GM23338 (cell line): ENCODE data around the gene HSFX2. TPM values are rescaled to one million over a fixed set of nuclear protein-coding genes. Genes with fewer than 3 reads are reported as not detected.
"Not testable (repeated sequence)": the region's sequence is repeated elsewhere in the genome, so short reads cannot be mapped to it uniquely, and the experiment has no call there.

Experiments
- ATAC-seq: fragments of 200-7000 bp; cut with Tn5 transposase; 3 replicates; pipeline ENCODE4 v1.9.1; 2020
- DNase-seq: peaks from one replicate; pipeline ENCODE4 v3.0.0-alpha.2; 2015; ENCODE audit warnings: low spot score
- H2AFZ ChIP-seq: fragments of 200-600 bp; sonication (generic); 2 replicates; pipeline ENCODE4 v1.8.0; 2016; ENCODE audit warnings: antibody characterized with exemption, mild to moderate bottlenecking, moderate library complexity
- H3F3A ChIP-seq: fragments of 200-600 bp; sonication (generic); replicated peaks from 2 replicates; pipeline ENCODE4 v1.8.0; 2017; ENCODE audit warnings: antibody characterized with exemption, mixed run types, low read depth
- H3K27ac ChIP-seq: fragments of 200-600 bp; sonication (generic); 2 replicates; pipeline ENCODE4 v1.6.1; 2016; ENCODE audit warnings: low read depth
- H3K27me3 ChIP-seq: fragments of 200-600 bp; sonication (generic); 2 replicates; pipeline ENCODE4 v1.8.0; 2016; ENCODE audit warnings: mild to moderate bottlenecking, mixed run types, moderate library complexity; ENCODE audit not compliant: insufficient read depth
- H3K36me3 ChIP-seq: fragments of 200-600 bp; sonication (generic); 2 replicates; pipeline ENCODE4 v1.8.0; 2016; ENCODE audit warnings: mild to moderate bottlenecking; ENCODE audit not compliant: insufficient read depth
- H3K4me1 ChIP-seq: fragments of 200-600 bp; sonication (generic); 2 replicates; pipeline ENCODE4 v1.8.0; 2016; ENCODE audit warnings: mild to moderate bottlenecking, moderate library complexity; ENCODE audit not compliant: insufficient read depth
- H3K4me2 ChIP-seq: fragments of 200-600 bp; sonication (generic); 2 replicates; pipeline ENCODE4 v1.7.1; 2017; ENCODE audit warnings: mixed run types
- H3K4me3 ChIP-seq: fragments of 200-600 bp; sonication (generic); 2 replicates; pipeline ENCODE4 v1.6.1; 2016; ENCODE audit warnings: mixed run types
- H3K79me2 ChIP-seq: fragments of 200-600 bp; sonication (generic); replicated peaks from 2 replicates; pipeline ENCODE4 v1.8.0; 2017; ENCODE audit warnings: mild to moderate bottlenecking; ENCODE audit not compliant: insufficient read depth
- H3K9me2 ChIP-seq: fragments of 200-600 bp; sonication (generic); 2 replicates; pipeline ENCODE4 v1.8.0; 2017; ENCODE audit not compliant: insufficient read depth
- H4K20me1 ChIP-seq: fragments of 200-600 bp; sonication (generic); replicated peaks from 2 replicates; pipeline ENCODE4 v1.8.0; 2017; ENCODE audit warnings: mild to moderate bottlenecking; ENCODE audit not compliant: insufficient read depth
- H3K27ac Mint-ChIP-seq: 2 replicates; pipeline ENCODE4 v1.8.0; 2020; ENCODE audit warnings: inconsistent platforms, mild to moderate bottlenecking, moderate library complexity, mixed read lengths
- H3K27me3 Mint-ChIP-seq: 3 replicates; pipeline ENCODE4 v1.8.0; 2022; ENCODE audit warnings: low read depth, mild to moderate bottlenecking, moderate library complexity, mixed read lengths, inconsistent platforms; ENCODE audit not compliant: insufficient read depth, poor library complexity
- H3K36me3 Mint-ChIP-seq: 3 replicates; pipeline ENCODE4 v1.8.0; 2021; ENCODE audit warnings: low read depth, mild to moderate bottlenecking, inconsistent platforms, moderate library complexity, mixed read lengths
- H3K4me1 Mint-ChIP-seq: 3 replicates; pipeline ENCODE4 v1.8.0; 2020; ENCODE audit warnings: mild to moderate bottlenecking, inconsistent platforms, mixed read lengths
- H3K4me3 Mint-ChIP-seq: 3 replicates; pipeline ENCODE4 v1.8.0; 2021; ENCODE audit warnings: moderate library complexity, mild to moderate bottlenecking, inconsistent platforms, mixed read lengths
- H3K9me3 Mint-ChIP-seq: 3 replicates; pipeline ENCODE4 v1.8.0; 2020; ENCODE audit warnings: moderate library complexity, mild to moderate bottlenecking, inconsistent platforms, mixed read lengths
- JUNB ChIP-seq: IDR thresholded peaks from one replicate; pipeline ENCODE4 v1.6.1; 2016; ENCODE audit warnings: antibody characterized with exemption; ENCODE audit not compliant: unreplicated experiment
- POLR2AphosphoS5 ChIP-seq: IDR thresholded peaks from 2 replicates; pipeline ENCODE4 v1.6.1; 2016; ENCODE audit warnings: antibody characterized with exemption, low read depth
- ZNF331 ChIP-seq: fragments of 250-450 bp; sonication (Bioruptor Pico); IDR thresholded peaks from 2 replicates; pipeline ENCODE4 v1.5.0; 2020; ENCODE audit warnings: low read depth, mild to moderate bottlenecking, moderate library complexity
- ZNF462 ChIP-seq: fragments of 250-450 bp; sonication (Bioruptor Pico); IDR thresholded peaks from 2 replicates; pipeline ENCODE4 v1.5.0; 2020; ENCODE audit warnings: mild to moderate bottlenecking, moderate library complexity
- long read RNA-seq: library from polyadenylated mRNA; unstranded; transcript quantifications from one replicate; pipeline ENCODE4 v2.0.0, GENCODE V29; 2020; ENCODE audit not compliant: unreplicated experiment
- polyA plus RNA-seq: library from polyadenylated mRNA; unstranded; fragments of >200 nt; fragmentation: Nextera tagmentation; extraction: Ambion mirVana; gene quantifications from 2 replicates; pipeline ENCODE4 v1.2.1, GENCODE V29; 2016
- total RNA-seq: library from RNA; depleted of rRNA; stranded (reverse); fragments of >200 nt; shearing (Covaris generic); gene quantifications from 2 replicates; pipeline ENCODE4 v1.2.3, GENCODE V29; 2014; rRNA removed

Gene HSFX2
- total RNA-seq (not detected in 2 replicates), polyA plus RNA-seq (0.26 and 0.29 TPM in 2 replicates)
- long read RNA-seq: 0 reads

DNA sequence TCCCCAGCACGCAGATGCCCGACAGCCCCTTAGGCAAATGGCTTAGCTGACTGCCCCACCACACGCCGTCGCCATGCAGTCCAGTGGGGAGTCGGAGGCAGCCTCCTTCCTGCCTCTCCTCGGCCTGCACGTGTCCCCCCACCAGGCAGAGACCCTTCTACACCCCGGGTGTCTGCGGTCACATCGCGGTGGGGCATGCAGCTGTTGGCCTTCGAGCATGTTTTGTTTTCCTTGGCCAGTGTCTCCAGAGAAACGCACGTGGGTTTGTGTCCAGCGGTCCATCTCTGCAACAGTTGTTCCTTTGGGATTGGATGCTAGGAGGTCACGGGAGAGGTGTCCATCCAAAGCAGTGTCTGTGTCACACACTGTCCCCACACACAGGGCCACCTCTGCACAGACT is at the start of gene HSFX2:
TSS of gene HSFX2 (minus strand) at position 101 of the 400 bp plus-strand sequence. CDS start 614 bp downstream, outside the sequence.
- ATAC-seq, H3K4me3 Mint-ChIP-seq, H3K27ac Mint-ChIP-seq: not testable (repeated sequence)

DNA sequence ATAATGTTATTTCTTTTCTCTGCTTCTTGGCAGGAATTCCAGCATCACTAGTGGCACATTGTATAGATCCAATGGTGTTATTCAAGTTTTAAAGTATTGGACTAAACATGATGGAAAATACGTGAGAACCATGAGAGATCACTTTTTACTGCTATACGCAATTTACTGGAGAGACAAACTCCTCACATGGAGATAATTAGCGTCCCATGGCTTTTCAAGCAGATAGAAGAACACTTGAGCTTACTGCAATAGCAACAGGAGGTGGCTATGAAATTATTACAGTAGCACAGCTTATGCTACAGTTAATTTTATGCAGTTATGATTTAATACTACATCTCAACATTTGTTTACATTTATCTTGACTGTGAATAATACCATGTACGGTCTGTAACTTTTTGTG is 48.4 kb upstream of the HSFX2 start:
- no peaks in the 10 kb centered on the region for H3K36me3 ChIP-seq
- no peak overlapping the region for H3K4me3 ChIP-seq
- Mint-ChIP-seq H3K9me3 (no peaks in the 10 kb centered on the region; the same call in 2 of the 3 replicates), H3K27me3 (no peaks in the 10 kb centered on the region), H3K4me1 (no peaks in the 10 kb centered on the region), H3K36me3 (no peaks in the 10 kb centered on the region), H3K4me3 (no peak overlapping the region), H3K27ac (no peak overlapping the region)
- ATAC-seq (no peak), DNase-seq (no peak)
- H4K20me1 ChIP-seq: no peaks in the 10 kb centered on the region
- H3K4me2 ChIP-seq: no peak overlapping the region
- no peak overlapping the region for H3K27ac ChIP-seq
- no peaks in the 10 kb centered on the region for H3K79me2 ChIP-seq
- H3K9me2 ChIP-seq: no peaks in the 10 kb centered on the region
- H3K4me1 ChIP-seq: no peaks in the 10 kb centered on the region
- TF ChIP-seq POLR2AphosphoS5 (no peak), JUNB (no peak), ZNF331 (CRISPR knock-in tag) (no peak), ZNF462 (CRISPR knock-in tag) (no peak)
- no peaks in the 10 kb centered on the region for H3K27me3 ChIP-seq
- H2AFZ ChIP-seq: no peak overlapping the region
- no peaks in the 10 kb centered on the region for H3F3A ChIP-seq

More for the DNA sequence above, at the start of gene HSFX2:
- not testable (repeated sequence) for H3K79me2 ChIP-seq, H3K36me3 Mint-ChIP-seq, H3F3A ChIP-seq, H4K20me1 ChIP-seq, H3K36me3 ChIP-seq, H3K4me1 Mint-ChIP-seq, H3K9me3 Mint-ChIP-seq, H3K4me2 ChIP-seq, H3K4me1 ChIP-seq, H3K4me3 ChIP-seq, H2AFZ ChIP-seq, DNase-seq, H3K27ac ChIP-seq, H3K9me2 ChIP-seq, H3K27me3 Mint-ChIP-seq, H3K27me3 ChIP-seq
